K562 (cell line): ENCODE data around the gene GNAZ. TPM values are rescaled to one million over a fixed set of nuclear protein-coding genes. Genes with fewer than 3 reads are reported as not detected.

Experiments
- CHD2 ChIP-seq: IDR thresholded peaks from 2 replicates; pipeline ENCODE4 v1.6.1; 2011; ENCODE audit warnings: low read depth, low read length
- CREBBP ChIP-seq: IDR thresholded peaks from one replicate; pipeline ENCODE4 v1.6.1; 2012; ENCODE audit warnings: low read depth, mild to moderate bottlenecking, control low read depth, inconsistent platforms, low read length
- GTF2B ChIP-seq: IDR thresholded peaks from 2 replicates; pipeline ENCODE4 v1.6.1; 2011; ENCODE audit not compliant: insufficient read length; ENCODE audit errors: extremely low read depth
- HEY1 ChIP-seq: fragments of 250-450 bp; sonication (Bioruptor Pico); IDR thresholded peaks from 2 replicates; pipeline ENCODE4 v1.5.0; 2020; ENCODE audit warnings: mild to moderate bottlenecking, moderate library complexity, borderline replicate concordance
- HMGN3 ChIP-seq: IDR thresholded peaks from 2 replicates; pipeline ENCODE4 v1.6.1; 2011; ENCODE audit warnings: borderline replicate concordance, low read depth, mild to moderate bottlenecking, mixed read lengths, low read length; ENCODE audit not compliant: insufficient read length; ENCODE audit errors: extremely low read depth
- SMARCA4 ChIP-seq: fragments of 450-650 bp; IDR thresholded peaks from 2 replicates; pipeline ENCODE4 v1.6.1; 2016
- TBL1XR1 ChIP-seq, 2 experiments: IDR thresholded peaks; 2 replicates each; pipeline ENCODE4 v1.6.1; 2012; ENCODE audit warnings: improper control_type of control experiment in 2 of 2, low read length in 2 of 2, mild to moderate bottlenecking in 1 of 2
- TCF7L2 ChIP-seq: fragments of 150-350 bp; IDR thresholded peaks from 2 replicates; pipeline ENCODE4 v1.6.1; 2016; ENCODE audit warnings: low read depth, mild to moderate bottlenecking, low read length, moderate library complexity
- TCFL5 ChIP-seq: fragments of 250-450 bp; sonication (Bioruptor Pico); conservative IDR thresholded peaks from 2 replicates; pipeline ENCODE4 v1.6.1; 2021; ENCODE audit warnings: mild to moderate bottlenecking, moderate library complexity, matching md5 sums
- ZNF133 ChIP-seq: fragments of 250-450 bp; sonication (Bioruptor Pico); IDR thresholded peaks from 2 replicates; pipeline ENCODE4 v1.4.0; 2020; ENCODE audit warnings: mild to moderate bottlenecking
- ZNF354B ChIP-seq: fragments of 250-450 bp; sonication (Bioruptor Pico); IDR thresholded peaks from 2 replicates; pipeline ENCODE4 v1.4.0; 2020
- ZNF518B ChIP-seq: fragments of 250-450 bp; sonication (Bioruptor Pico); IDR thresholded peaks from 2 replicates; pipeline ENCODE4 v1.5.0; 2021; ENCODE audit warnings: mild to moderate bottlenecking, moderate library complexity
- polyA plus RNA-seq, 8 experiments: library from polyadenylated mRNA; depleted of rRNA in 4 of 8; stranded (reverse) in 5 of 8; unstranded in 3 of 8; fragments of >200 nt; fragmentation: Nextera tagmentation in 2 of 8; fragmentation: Illumina TruSeq in 1 of 8; extraction: Ambion mirVana in 2 of 8; extraction: Trizol in 1 of 8; gene quantifications; 2 replicates each; pipeline versions ENCODE4 v1.2.1 to v1.2.3, GENCODE V29; 2011 to 2014; ENCODE audit warnings: inconsistent platforms in 1 of 8, missing spikeins in 1 of 8
- total RNA-seq, 7 experiments: library from RNA; depleted of rRNA in 6 of 7; stranded (reverse); fragments of >200 nt in 6 of 7; fragmentation: Illumina TruSeq in 2 of 7; extraction: Trizol in 2 of 7; gene quantifications; 2 replicates each; pipeline versions ENCODE4 v1.2.1 to v1.2.3, GENCODE V29; 2011 to 2021; ENCODE audit warnings: low replicate concordance in 1 of 7
- TF ChIP-seq, protein P1 (sequence below), 2 experiments: IDR thresholded peaks; 2 replicates each; pipeline ENCODE4 v1.6.1; 2011; ENCODE audit warnings: borderline replicate concordance in 1 of 2, control low read depth in 1 of 2, low read depth in 1 of 2, low read length in 1 of 2, mild to moderate bottlenecking in 1 of 2, mixed read lengths in 1 of 2, moderate library complexity in 1 of 2; ENCODE audit not compliant: insufficient read depth in 1 of 2, insufficient read length in 1 of 2, poor library complexity in 1 of 2, severe bottlenecking in 1 of 2; ENCODE audit errors: extremely low read depth in 1 of 2
- TF ChIP-seq, protein P2 (sequence below): sonication (generic); formaldehyde crosslinking; IDR thresholded peaks from 2 replicates; pipeline ENCODE4 v1.8.0; 2022; ENCODE audit warnings: missing genetic modification reagents, mild to moderate bottlenecking, borderline replicate concordance
- TF ChIP-seq, protein P3 (sequence below): fragments of 450-650 bp; IDR thresholded peaks from 2 replicates; pipeline ENCODE4 v1.6.1; 2018; ENCODE audit warnings: mild to moderate bottlenecking, low read depth; ENCODE audit not compliant: partially characterized antibody

Gene GNAZ
- total and polyA plus RNA-seq, 9 of the 15 experiments (the other 6 are each of a cell fraction or from before 2014, with no cell fraction given), result 0.04 to 0.22 (median 0.13) TPM; not detected in 3

DNA sequence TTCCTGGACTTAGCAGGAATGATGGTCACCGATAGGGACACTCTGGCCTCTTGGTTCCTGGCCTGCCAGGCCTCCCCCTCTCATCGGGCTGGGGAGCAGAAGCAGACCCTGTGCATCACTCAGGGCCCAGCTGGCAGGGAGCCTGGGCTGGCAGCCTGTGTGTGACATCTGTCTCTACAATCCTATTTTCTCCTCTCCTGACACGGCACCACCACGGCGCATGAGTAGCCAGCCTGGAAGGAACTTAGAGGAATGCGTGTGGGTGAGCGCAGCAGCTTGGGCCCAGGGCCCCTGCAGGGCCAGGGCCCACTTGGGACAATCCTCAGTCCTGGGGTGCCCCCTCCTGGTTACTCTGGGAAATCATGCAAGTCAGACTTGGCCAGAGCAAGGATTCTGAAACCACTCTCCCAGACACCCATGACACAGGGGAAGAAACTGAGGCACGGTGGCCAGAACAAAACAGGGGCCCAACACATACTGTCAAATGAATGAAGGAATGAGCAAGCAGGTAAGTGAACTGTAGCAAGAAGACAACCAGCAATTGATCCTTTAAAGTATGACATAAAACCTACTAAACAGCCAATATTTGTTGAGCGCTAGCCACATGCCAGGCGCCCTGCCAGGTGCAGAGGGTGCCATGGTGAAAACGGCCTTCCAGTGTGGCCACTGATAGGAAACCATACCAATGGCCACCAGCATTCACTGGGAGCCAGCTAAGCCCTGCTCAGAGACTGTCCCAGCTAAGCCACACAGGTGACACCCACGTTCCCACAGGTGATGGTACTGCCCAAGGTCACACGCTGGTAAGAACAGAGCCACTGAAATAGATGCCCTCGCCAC lies 58.2 kb downstream of the GNAZ start (continued):
- no peak for TF ChIP-seq GTF2B
- TF ChIP-seq CHD2, result peak; percentile 44
- TF ChIP-seq, protein P1, sequence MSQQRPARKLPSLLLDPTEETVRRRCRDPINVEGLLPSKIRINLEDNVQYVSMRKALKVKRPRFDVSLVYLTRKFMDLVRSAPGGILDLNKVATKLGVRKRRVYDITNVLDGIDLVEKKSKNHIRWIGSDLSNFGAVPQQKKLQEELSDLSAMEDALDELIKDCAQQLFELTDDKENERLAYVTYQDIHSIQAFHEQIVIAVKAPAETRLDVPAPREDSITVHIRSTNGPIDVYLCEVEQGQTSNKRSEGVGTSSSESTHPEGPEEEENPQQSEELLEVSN (IDR thresholded peaks at IDR 0.05; ENCODE audit: borderline replicate concordance in 1 of 2, extremely low read depth in 1 of 2, insufficient read depth in 1 of 2, insufficient read length in 1 of 2, low read depth in 1 of 2, low read length in 1 of 2, poor library complexity in 1 of 2, severe bottlenecking in 1 of 2), result no peak
- no peak for TF ChIP-seq SMARCA4
- TF ChIP-seq ZNF133 (CRISPR knock-in tag), result no peak
- no peak for TF ChIP-seq CREBBP
- TF ChIP-seq TBL1XR1 (IDR thresholded peaks at IDR 0.05; ENCODE audit: low read length in 2 of 2), result peak; percentile 92 to 99
- peak; percentile 14; the same call in 1 of the 2 replicates for TF ChIP-seq TCF7L2
- TF ChIP-seq HMGN3, result no peak
- TF ChIP-seq ZNF518B (CRISPR knock-in tag), result no peak
- TF ChIP-seq, protein P2, sequence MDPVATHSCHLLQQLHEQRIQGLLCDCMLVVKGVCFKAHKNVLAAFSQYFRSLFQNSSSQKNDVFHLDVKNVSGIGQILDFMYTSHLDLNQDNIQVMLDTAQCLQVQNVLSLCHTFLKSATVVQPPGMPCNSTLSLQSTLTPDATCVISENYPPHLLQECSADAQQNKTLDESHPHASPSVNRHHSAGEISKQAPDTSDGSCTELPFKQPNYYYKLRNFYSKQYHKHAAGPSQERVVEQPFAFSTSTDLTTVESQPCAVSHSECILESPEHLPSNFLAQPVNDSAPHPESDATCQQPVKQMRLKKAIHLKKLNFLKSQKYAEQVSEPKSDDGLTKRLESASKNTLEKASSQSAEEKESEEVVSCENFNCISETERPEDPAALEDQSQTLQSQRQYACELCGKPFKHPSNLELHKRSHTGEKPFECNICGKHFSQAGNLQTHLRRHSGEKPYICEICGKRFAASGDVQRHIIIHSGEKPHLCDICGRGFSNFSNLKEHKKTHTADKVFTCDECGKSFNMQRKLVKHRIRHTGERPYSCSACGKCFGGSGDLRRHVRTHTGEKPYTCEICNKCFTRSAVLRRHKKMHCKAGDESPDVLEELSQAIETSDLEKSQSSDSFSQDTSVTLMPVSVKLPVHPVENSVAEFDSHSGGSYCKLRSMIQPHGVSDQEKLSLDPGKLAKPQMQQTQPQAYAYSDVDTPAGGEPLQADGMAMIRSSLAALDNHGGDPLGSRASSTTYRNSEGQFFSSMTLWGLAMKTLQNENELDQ (CRISPR knock-in tag), result no peak
- no peak for TF ChIP-seq TCFL5
- TF ChIP-seq ZNF354B (CRISPR knock-in tag), result no peak
- no peak for TF ChIP-seq HEY1
- TF ChIP-seq, protein P3, sequence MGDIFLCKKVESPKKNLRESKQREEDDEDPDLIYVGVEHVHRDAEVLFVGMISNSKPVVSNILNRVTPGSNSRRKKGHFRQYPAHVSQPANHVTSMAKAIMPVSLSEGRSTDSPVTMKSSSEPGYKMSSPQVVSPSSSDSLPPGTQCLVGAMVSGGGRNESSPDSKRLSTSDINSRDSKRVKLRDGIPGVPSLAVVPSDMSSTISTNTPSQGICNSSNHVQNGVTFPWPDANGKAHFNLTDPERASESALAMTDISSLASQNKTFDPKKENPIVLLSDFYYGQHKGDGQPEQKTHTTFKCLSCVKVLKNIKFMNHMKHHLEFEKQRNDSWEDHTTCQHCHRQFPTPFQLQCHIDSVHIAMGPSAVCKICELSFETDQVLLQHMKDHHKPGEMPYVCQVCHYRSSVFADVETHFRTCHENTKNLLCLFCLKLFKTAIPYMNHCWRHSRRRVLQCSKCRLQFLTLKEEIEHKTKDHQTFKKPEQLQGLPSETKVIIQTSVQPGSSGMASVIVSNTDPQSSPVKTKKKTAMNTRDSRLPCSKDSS, result no peak
